H9 (cell line): Measurements from ENCODE around the gene CDH4. TPM values are rescaled to one million over a fixed set of nuclear protein-coding genes. Genes with fewer than 3 reads are reported as not detected.

Source experiments
- DNase-seq: peaks from one replicate; pipeline ENCODE4 v3.0.0-alpha.2; 2017
- H2AFZ ChIP-seq: one replicate; pipeline ENCODE4 v1.6.1; 2013; ENCODE audit warnings: mild to moderate bottlenecking, low read length, control low read depth, moderate library complexity
- H2AK5ac ChIP-seq: 2 replicates; pipeline ENCODE4 v1.6.1; 2013; ENCODE audit warnings: low read length, control low read depth, mixed read lengths; ENCODE audit not compliant: insufficient read length
- H2BK120ac ChIP-seq: one replicate; pipeline ENCODE4 v1.6.1; 2013; ENCODE audit warnings: low read depth, mild to moderate bottlenecking, low read length, control low read depth, inconsistent platforms; ENCODE audit not compliant: poor library complexity, severe bottlenecking
- H2BK12ac ChIP-seq: 2 replicates; pipeline ENCODE4 v1.6.1; 2013; ENCODE audit warnings: low read length, control low read depth, mixed read lengths, low read depth; ENCODE audit not compliant: insufficient read length
- H2BK15ac ChIP-seq: 2 replicates; pipeline ENCODE4 v1.6.1; 2013; ENCODE audit warnings: low read depth, low read length, control low read depth
- H2BK20ac ChIP-seq: one replicate; pipeline ENCODE4 v1.6.1; 2013; ENCODE audit warnings: low read depth, mild to moderate bottlenecking, low read length, control low read depth, inconsistent platforms; ENCODE audit not compliant: poor library complexity, severe bottlenecking
- H2BK5ac ChIP-seq: 2 replicates; pipeline ENCODE4 v1.6.1; 2013; ENCODE audit warnings: low read length, control low read depth, mixed read lengths; ENCODE audit not compliant: insufficient read length
- H3K14ac ChIP-seq: 2 replicates; pipeline ENCODE4 v1.6.1; 2013; ENCODE audit warnings: low read length, control low read depth; ENCODE audit not compliant: insufficient read depth
- H3K18ac ChIP-seq: 2 replicates; pipeline ENCODE4 v1.6.1; 2013; ENCODE audit warnings: low read depth, mild to moderate bottlenecking, mixed read lengths, low read length, control low read depth; ENCODE audit not compliant: insufficient read length
- H3K23ac ChIP-seq: 2 replicates; pipeline ENCODE4 v1.6.1; 2013; ENCODE audit warnings: low read length, control low read depth, mixed read lengths, low read depth; ENCODE audit not compliant: insufficient read length
- H3K23me2 ChIP-seq: 2 replicates; pipeline ENCODE4 v1.6.1; 2013; ENCODE audit warnings: low read depth, mild to moderate bottlenecking, mixed read lengths, low read length, control low read depth; ENCODE audit not compliant: insufficient read length, poor library complexity, severe bottlenecking
- H3K27ac ChIP-seq: 2 replicates; pipeline ENCODE4 v1.5.1; 2013; ENCODE audit warnings: low read length, control low read depth, mixed read lengths, low read depth; ENCODE audit not compliant: insufficient read length
- H3K27me3 ChIP-seq: 2 replicates; pipeline ENCODE4 v1.6.1; 2013; ENCODE audit warnings: low read length, control low read depth, inconsistent platforms; ENCODE audit not compliant: insufficient read depth
- H3K4ac ChIP-seq: 2 replicates; pipeline ENCODE4 v1.6.1; 2013; ENCODE audit warnings: low read depth, mild to moderate bottlenecking, control low read depth, inconsistent platforms, low read length, moderate library complexity
- H3K4me1 ChIP-seq: 2 replicates; pipeline ENCODE4 v1.6.1; 2013; ENCODE audit warnings: low read length, control low read depth, inconsistent platforms; ENCODE audit not compliant: insufficient read depth
- H3K4me2 ChIP-seq: 2 replicates; pipeline ENCODE4 v1.6.1; 2013; ENCODE audit warnings: low read length, control low read depth, mixed read lengths; ENCODE audit not compliant: insufficient read length, insufficient read depth
- H3K56ac ChIP-seq: 2 replicates; pipeline ENCODE4 v1.6.1; 2013; ENCODE audit warnings: low read depth, mild to moderate bottlenecking, mixed read lengths, low read length, control low read depth; ENCODE audit not compliant: insufficient read length
- H3K79me1 ChIP-seq: 2 replicates; pipeline ENCODE4 v1.6.1; 2013; ENCODE audit warnings: low read depth, mild to moderate bottlenecking, moderate library complexity, low read length, control low read depth, inconsistent platforms; ENCODE audit not compliant: insufficient read depth, poor library complexity, severe bottlenecking
- H3K79me2 ChIP-seq: 2 replicates; pipeline ENCODE4 v1.6.1; 2013; ENCODE audit warnings: low read length, control low read depth, inconsistent platforms; ENCODE audit not compliant: insufficient read depth
- H3K9ac ChIP-seq: 2 replicates; pipeline ENCODE4 v1.6.1; 2013; ENCODE audit warnings: low read length, control low read depth, mixed read lengths; ENCODE audit not compliant: insufficient read length; ENCODE audit errors: extremely low read depth
- H3K9me3 ChIP-seq: one replicate; pipeline ENCODE4 v1.6.1; 2013; ENCODE audit warnings: low read depth, low read length, inconsistent platforms; ENCODE audit not compliant: control insufficient read depth
- H3T11ph ChIP-seq: one replicate; pipeline ENCODE4 v1.6.1; 2013; ENCODE audit warnings: mild to moderate bottlenecking, low read length, control low read depth, inconsistent platforms
- H4K20me1 ChIP-seq: one replicate; pipeline ENCODE4 v1.6.1; 2013; ENCODE audit not compliant: control insufficient read depth, insufficient read length, insufficient read depth
- H4K5ac ChIP-seq: 2 replicates; pipeline ENCODE4 v1.6.1; 2013; ENCODE audit warnings: low read depth, mild to moderate bottlenecking, mixed read lengths, low read length, control low read depth; ENCODE audit not compliant: insufficient read length
- H4K8ac ChIP-seq: replicated peaks from 2 replicates; pipeline ENCODE4 v1.6.1; 2013; ENCODE audit warnings: low read length, control low read depth, mixed read lengths, low read depth; ENCODE audit not compliant: insufficient read length
- H4K91ac ChIP-seq: 2 replicates; pipeline ENCODE4 v1.6.1; 2013; ENCODE audit warnings: low read depth, mild to moderate bottlenecking, moderate library complexity, mixed read lengths, low read length, control low read depth; ENCODE audit not compliant: insufficient read length
- H3K27ac Mint-ChIP-seq, 3 experiments: 2 replicates in 2 of 3; 3 replicates in 1 of 3; pipeline ENCODE4 v1.8.0; 2020 to 2021; ENCODE audit warnings: mixed read lengths in 3 of 3, mild to moderate bottlenecking in 1 of 3, moderate library complexity in 1 of 3
- H3K27me3 Mint-ChIP-seq: 2 replicates; pipeline ENCODE4 v1.8.0; 2021; ENCODE audit warnings: low read depth, mild to moderate bottlenecking, moderate library complexity, mixed read lengths
- H3K36me3 Mint-ChIP-seq, 3 experiments: 2 replicates in 2 of 3; 3 replicates in 1 of 3; pipeline ENCODE4 v1.8.0; 2020 to 2021; ENCODE audit warnings: low read depth in 3 of 3, mixed read lengths in 3 of 3; ENCODE audit not compliant: insufficient read depth in 1 of 3
- H3K4me1 Mint-ChIP-seq, 2 experiments: 2 replicates each; pipeline ENCODE4 v1.8.0; 2020; ENCODE audit warnings: mixed read lengths in 2 of 2
- H3K4me3 Mint-ChIP-seq, 2 experiments: 2 replicates in 1 of 2; 3 replicates in 1 of 2; pipeline ENCODE4 v1.8.0; 2020 to 2021; ENCODE audit warnings: mild to moderate bottlenecking in 2 of 2, mixed read lengths in 2 of 2, moderate library complexity in 1 of 2
- H3K9me3 Mint-ChIP-seq, 2 experiments: 2 replicates in 1 of 2; 3 replicates in 1 of 2; pipeline ENCODE4 v1.8.0; 2020; ENCODE audit warnings: mild to moderate bottlenecking in 2 of 2, mixed read lengths in 2 of 2, moderate library complexity in 1 of 2
- WGBS: extraction: QIAGEN DNeasy Blood & Tissue Kit; methylation state at CpG from one replicate; pipeline ENCODE4 v1.1.7; 2013; ENCODE audit warnings: missing lambda C conversion rate, low lambda C conversion rate, mixed read lengths; ENCODE audit not compliant: insufficient read length; ENCODE audit errors: extremely low coverage; 5-methylcytosine and 5-hydroxymethylcytosine counted together
- total RNA-seq: library from RNA; stranded (reverse); gene quantifications from 2 replicates; pipeline ENCODE4 v1.2.1, GENCODE V29; 2021
- TF ChIP-seq, protein P1 (sequence below): fragments of 200-600 bp; sonication (generic); conservative IDR thresholded peaks from 3 replicates; pipeline ENCODE4 v1.8.0; 2021; ENCODE audit warnings: antibody characterized with exemption, mild to moderate bottlenecking

The CDH4 gene
- total RNA-seq, 1 experiment from 2014 or later: 3.0 TPM

DNA sequence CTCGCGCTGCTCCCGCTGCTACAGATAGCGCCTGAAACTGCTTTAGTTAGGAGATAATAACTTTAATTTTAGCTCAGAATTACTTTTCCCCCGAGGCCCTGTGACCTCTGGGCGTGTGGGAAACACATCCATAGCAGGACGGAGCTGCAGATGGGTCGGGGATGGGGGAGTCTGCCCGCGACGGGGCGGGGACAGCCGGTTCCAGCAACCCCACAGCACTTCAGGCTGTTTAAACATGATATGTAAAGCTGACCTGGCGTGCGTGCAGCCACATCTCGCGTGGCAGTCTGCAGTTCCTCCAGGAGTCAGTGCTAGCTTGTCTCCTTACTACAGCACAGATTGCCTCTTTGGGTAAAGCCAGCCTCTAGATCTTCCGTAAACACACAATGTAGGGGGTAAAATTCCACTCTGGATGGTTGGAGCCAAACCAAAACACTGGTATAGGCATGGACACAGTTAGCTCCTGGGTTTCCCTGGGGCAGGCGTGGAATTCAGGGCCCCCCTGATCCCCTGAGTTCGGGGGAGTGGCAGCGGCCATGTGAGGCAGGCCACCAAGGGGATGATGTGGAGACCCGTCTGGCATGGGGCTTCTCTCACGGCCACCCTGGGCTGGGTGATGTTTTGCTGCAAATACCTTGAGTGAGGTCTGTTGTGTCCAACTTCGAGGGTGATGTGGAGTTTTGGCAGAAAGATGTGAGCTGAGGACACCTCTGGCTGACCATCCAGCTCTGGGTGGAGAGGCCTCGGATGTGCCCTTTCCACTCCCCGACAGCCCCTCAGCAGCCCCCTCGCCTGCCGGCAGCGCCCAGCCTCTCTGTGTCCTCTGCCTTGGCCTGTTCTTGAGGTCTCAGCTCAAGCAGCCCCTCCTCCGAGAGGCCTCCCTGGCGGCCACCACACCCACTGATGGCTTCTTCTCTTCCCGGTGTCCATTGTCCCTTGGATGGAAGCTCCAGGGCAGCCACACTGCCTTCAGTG is 599.2 kb downstream of the CDH4 start:
- Histone ChIP-seq H3K9me3 (peaks cover 7% of the 10 kb centered on the region), H3K4ac (no peak overlapping the region), H3K9ac (no peak overlapping the region), H2AFZ (no peak overlapping the region), H2BK5ac (no peak overlapping the region), H3K18ac (no peak overlapping the region), H4K20me1 (no peaks in the 10 kb centered on the region), H3K23me2 (peaks cover 3% of the 10 kb centered on the region), H3K4me2 (no peak overlapping the region), H2AK5ac (no peak overlapping the region), H3K79me1 (no peaks in the 10 kb centered on the region), H3K27ac (no peak overlapping the region), H4K91ac (no peak overlapping the region), H3K56ac (no peak overlapping the region), H4K5ac (no peak overlapping the region), H2BK15ac (no peak overlapping the region), H4K8ac (no peak overlapping the region), H3K27me3 (peaks cover 2% of the 10 kb centered on the region; the same call in 1 of the 2 replicates), H2BK12ac (no peak overlapping the region), H3K79me2 (no peaks in the 10 kb centered on the region), H3K14ac (no peak overlapping the region), H2BK20ac (no peak overlapping the region), H2BK120ac (no peak overlapping the region), H3T11ph (no peak overlapping the region), H3K23ac (no peak overlapping the region), H3K4me1 (no peaks in the 10 kb centered on the region)
- Mint-ChIP-seq H3K4me3 (no peak overlapping the region), H3K27ac (peak overlapping the region in 1 of 3 experiments; percentile 70; a peak in 1 of 7 replicates), H3K36me3 (peaks cover 0 to 6% (median 3%) of the 10 kb centered on the region in 3 experiments; a peak in 4 of 7 replicates), H3K9me3 (peaks cover 7 to 9% of the 10 kb centered on the region in 2 experiments), H3K27me3 (peaks cover 49% of the 10 kb centered on the region), H3K4me1 (no peaks in the 10 kb centered on the region)
- no peak for DNase-seq
- TF ChIP-seq, protein P1, sequence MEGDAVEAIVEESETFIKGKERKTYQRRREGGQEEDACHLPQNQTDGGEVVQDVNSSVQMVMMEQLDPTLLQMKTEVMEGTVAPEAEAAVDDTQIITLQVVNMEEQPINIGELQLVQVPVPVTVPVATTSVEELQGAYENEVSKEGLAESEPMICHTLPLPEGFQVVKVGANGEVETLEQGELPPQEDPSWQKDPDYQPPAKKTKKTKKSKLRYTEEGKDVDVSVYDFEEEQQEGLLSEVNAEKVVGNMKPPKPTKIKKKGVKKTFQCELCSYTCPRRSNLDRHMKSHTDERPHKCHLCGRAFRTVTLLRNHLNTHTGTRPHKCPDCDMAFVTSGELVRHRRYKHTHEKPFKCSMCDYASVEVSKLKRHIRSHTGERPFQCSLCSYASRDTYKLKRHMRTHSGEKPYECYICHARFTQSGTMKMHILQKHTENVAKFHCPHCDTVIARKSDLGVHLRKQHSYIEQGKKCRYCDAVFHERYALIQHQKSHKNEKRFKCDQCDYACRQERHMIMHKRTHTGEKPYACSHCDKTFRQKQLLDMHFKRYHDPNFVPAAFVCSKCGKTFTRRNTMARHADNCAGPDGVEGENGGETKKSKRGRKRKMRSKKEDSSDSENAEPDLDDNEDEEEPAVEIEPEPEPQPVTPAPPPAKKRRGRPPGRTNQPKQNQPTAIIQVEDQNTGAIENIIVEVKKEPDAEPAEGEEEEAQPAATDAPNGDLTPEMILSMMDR: no peak
- no CpG with 5 or more reads among the region's 32 CpGs for WGBS
